Natural killer cell (primary cell): ENCODE results near the gene SORCS2. TPM values are rescaled to one million over a fixed set of nuclear protein-coding genes. Genes with fewer than 3 reads are reported as not detected.

Experiments
- ATAC-seq, 3 donors: fragments of 150-1000 bp in 2 of 3; fragments of 200-7000 bp in 1 of 3; cut with Tn5 transposase; 1 replicate in 1 of 3; 2 replicates in 2 of 3; pipeline ENCODE4 v1.10.0; 2021; ENCODE audit warnings: mild to moderate bottlenecking in 2 of 3, moderate library complexity in 2 of 3
- DNase-seq, 2 donors: peaks; one replicate each; pipeline versions ENCODE4 v3.0.0 to v3.0.0-alpha.2; 2013 to 2021; ENCODE audit warnings: mixed read lengths in 1 of 2
- H3K27ac ChIP-seq: one replicate; pipeline ENCODE4 v1.5.1; 2013; ENCODE audit warnings: mild to moderate bottlenecking, low read length
- H3K27me3 ChIP-seq: one replicate; pipeline ENCODE4 v1.6.1; 2013; ENCODE audit warnings: low read length; ENCODE audit not compliant: control insufficient read depth, insufficient read depth
- H3K36me3 ChIP-seq: one replicate; pipeline ENCODE4 v1.6.1; 2013; ENCODE audit warnings: low read length; ENCODE audit not compliant: control insufficient read depth, insufficient read depth
- H3K4me1 ChIP-seq: one replicate; pipeline ENCODE4 v1.6.1; 2013; ENCODE audit warnings: low read length; ENCODE audit not compliant: control insufficient read depth, insufficient read depth
- H3K4me3 ChIP-seq: one replicate; pipeline ENCODE4 v1.5.1; 2013; ENCODE audit warnings: low read length
- H3K9me3 ChIP-seq: one replicate; pipeline ENCODE4 v1.6.1; 2013; ENCODE audit warnings: low read length; ENCODE audit not compliant: control insufficient read depth, insufficient read depth
- H3K27ac Mint-ChIP-seq, 2 donors: one replicate each; pipeline ENCODE4 v1.8.0; 2022; ENCODE audit warnings: mild to moderate bottlenecking in 2 of 2, mixed read lengths in 2 of 2, moderate library complexity in 1 of 2
- H3K27me3 Mint-ChIP-seq, 2 donors: one replicate each; pipeline ENCODE4 v1.8.0; 2022; ENCODE audit warnings: low read depth in 2 of 2, mixed read lengths in 2 of 2
- H3K36me3 Mint-ChIP-seq: one replicate; pipeline ENCODE4 v1.8.0; 2022; ENCODE audit warnings: mixed read lengths
- H3K4me1 Mint-ChIP-seq, 2 donors: one replicate each; pipeline ENCODE4 v1.8.0; 2022; ENCODE audit warnings: mixed read lengths in 2 of 2
- H3K4me3 Mint-ChIP-seq: one replicate; pipeline ENCODE4 v1.8.0; 2022; ENCODE audit warnings: mild to moderate bottlenecking, moderate library complexity, mixed read lengths
- H3K9me3 Mint-ChIP-seq, 2 donors: one replicate each; pipeline ENCODE4 v1.8.0; 2022; ENCODE audit warnings: mixed read lengths in 2 of 2
- WGBS: methylation state at CpG from one replicate; pipeline ENCODE4 v1.1.7; 2013; ENCODE audit warnings: missing lambda C conversion rate; ENCODE audit not compliant: insufficient coverage; 5-methylcytosine and 5-hydroxymethylcytosine counted together
- intact Hi-C: fragments of 100-400 bp; cut with micrococcal nuclease; formaldehyde crosslinking; loops from one replicate; pipeline ENCODE4 v1.14.2; 2022
- total RNA-seq, 4 donors: library from RNA; stranded (reverse); fragments of 120-200 nt in 1 of 4; gene quantifications; one replicate each; pipeline versions ENCODE4 v1.2.3 to v1.2.4, GENCODE V29; 2013 to 2022
- TF ChIP-seq, protein P1 (sequence below): fragments of 200-600 bp; IDR thresholded peaks from one replicate; pipeline ENCODE4 v1.8.0; 2022; ENCODE audit warnings: antibody characterized with exemption

Gene SORCS2
- total RNA-seq, 3 donors from 2014 or later (not counting 1 experiment from before 2014, with no cell fraction given): 1.2 to 2.5 (median 1.4) TPM

DNA sequence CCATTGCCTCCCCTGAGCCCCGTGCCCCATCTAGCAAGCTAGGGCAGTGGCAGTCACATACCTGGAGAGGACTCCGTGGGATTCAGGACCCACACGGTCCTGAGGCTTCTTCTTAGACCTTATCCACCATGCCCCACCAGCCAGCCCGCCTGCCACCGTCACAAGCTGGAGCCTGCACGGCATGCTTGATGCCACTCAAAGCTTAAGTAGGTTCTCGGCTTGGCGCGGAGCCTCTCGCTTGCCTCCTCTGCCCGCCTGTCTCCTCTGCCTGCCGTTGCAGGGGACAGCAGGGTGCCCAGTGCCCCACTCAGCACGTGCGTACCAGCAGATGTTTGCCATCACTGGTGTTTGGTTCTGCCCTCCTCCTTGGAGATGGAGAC, 228.3 kb downstream of the SORCS2 start:
- H3K27ac ChIP-seq: no peak overlapping the region
- Mint-ChIP-seq H3K27me3 (peaks cover 28 to 43% of the 10 kb centered on the region in 2 donors), H3K4me1 (no peaks in the 10 kb centered on the region), H3K9me3 (no peaks in the 10 kb centered on the region), H3K36me3 (no peaks in the 10 kb centered on the region), H3K4me3 (no peak overlapping the region), H3K27ac (no peak overlapping the region)
- H3K27me3 ChIP-seq: no peaks in the 10 kb centered on the region
- TF ChIP-seq, protein P1, sequence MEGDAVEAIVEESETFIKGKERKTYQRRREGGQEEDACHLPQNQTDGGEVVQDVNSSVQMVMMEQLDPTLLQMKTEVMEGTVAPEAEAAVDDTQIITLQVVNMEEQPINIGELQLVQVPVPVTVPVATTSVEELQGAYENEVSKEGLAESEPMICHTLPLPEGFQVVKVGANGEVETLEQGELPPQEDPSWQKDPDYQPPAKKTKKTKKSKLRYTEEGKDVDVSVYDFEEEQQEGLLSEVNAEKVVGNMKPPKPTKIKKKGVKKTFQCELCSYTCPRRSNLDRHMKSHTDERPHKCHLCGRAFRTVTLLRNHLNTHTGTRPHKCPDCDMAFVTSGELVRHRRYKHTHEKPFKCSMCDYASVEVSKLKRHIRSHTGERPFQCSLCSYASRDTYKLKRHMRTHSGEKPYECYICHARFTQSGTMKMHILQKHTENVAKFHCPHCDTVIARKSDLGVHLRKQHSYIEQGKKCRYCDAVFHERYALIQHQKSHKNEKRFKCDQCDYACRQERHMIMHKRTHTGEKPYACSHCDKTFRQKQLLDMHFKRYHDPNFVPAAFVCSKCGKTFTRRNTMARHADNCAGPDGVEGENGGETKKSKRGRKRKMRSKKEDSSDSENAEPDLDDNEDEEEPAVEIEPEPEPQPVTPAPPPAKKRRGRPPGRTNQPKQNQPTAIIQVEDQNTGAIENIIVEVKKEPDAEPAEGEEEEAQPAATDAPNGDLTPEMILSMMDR: no peak
- no peak overlapping the region for H3K4me3 ChIP-seq
- WGBS: 85% methylated on average over 14 of the region's 14 CpGs
- H3K9me3 ChIP-seq: no peaks in the 10 kb centered on the region
- DNase-seq (peak in 1 of 2 donors; percentile 12), ATAC-seq (no peak)
- no peaks in the 10 kb centered on the region for H3K36me3 ChIP-seq
- H3K4me1 ChIP-seq: no peaks in the 10 kb centered on the region
- intact Hi-C loops: no loop called here

DNA sequence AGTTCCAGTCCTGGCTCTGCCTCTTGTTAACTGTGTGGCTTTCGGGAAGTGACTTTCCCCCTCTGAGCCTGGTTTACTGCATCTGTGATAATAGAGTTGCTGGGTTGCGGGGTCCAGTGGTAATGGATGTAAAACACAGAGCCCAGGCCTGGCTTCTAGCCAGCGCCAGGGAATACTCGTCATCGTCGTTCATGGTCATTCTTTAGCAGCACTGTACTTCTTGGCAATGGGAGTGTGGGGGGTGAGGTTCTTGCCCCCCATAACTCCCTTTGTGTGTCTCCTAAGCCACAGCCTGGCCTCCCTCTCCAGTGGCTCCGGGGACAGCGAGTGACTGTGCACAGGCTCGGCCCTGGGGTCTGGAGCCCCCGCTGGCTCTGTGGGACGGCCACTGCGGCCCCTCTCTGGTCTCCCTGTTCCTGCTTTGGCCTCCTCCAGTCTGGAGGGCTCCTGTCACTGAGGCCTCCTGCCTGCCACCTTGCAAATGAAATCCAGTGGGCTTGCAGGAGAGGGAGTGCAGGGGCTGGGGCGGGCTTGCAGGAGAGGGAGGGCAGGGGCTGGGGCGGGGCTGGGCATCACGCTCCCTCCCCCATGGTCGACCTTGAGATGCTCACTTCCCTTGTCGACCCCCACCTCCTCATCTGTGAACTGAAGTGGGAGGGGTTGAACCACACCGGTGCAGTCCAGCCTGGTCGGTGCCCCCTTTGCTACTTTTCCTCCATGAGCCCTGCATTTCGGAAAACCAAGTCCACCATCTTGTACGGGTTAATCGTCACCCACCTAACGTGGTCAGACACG, 229.2 kb downstream of the SORCS2 start:
- no peak overlapping the region for H3K27ac Mint-ChIP-seq
- H3K9me3 ChIP-seq: no peaks in the 10 kb centered on the region
- WGBS: 84% methylated on average over 24 of the region's 24 CpGs
- ATAC-seq (no peak), DNase-seq (peak in 1 of 2 donors; percentile 10)
- H3K27me3 ChIP-seq: no peaks in the 10 kb centered on the region
- peaks cover 20 to 34% of the 10 kb centered on the region in 2 donors for H3K27me3 Mint-ChIP-seq
- no peak overlapping the region for H3K4me3 ChIP-seq
- H3K9me3 Mint-ChIP-seq: no peaks in the 10 kb centered on the region
- H3K4me1 ChIP-seq: no peaks in the 10 kb centered on the region
- no peaks in the 10 kb centered on the region for H3K36me3 Mint-ChIP-seq
- no peak overlapping the region for H3K27ac ChIP-seq
- TF ChIP-seq, protein P1: no peak
- no peaks in the 10 kb centered on the region for H3K36me3 ChIP-seq
- intact Hi-C loops: no loop called here
- no peaks in the 10 kb centered on the region for H3K4me1 Mint-ChIP-seq
- no peak overlapping the region for H3K4me3 Mint-ChIP-seq

DNA sequence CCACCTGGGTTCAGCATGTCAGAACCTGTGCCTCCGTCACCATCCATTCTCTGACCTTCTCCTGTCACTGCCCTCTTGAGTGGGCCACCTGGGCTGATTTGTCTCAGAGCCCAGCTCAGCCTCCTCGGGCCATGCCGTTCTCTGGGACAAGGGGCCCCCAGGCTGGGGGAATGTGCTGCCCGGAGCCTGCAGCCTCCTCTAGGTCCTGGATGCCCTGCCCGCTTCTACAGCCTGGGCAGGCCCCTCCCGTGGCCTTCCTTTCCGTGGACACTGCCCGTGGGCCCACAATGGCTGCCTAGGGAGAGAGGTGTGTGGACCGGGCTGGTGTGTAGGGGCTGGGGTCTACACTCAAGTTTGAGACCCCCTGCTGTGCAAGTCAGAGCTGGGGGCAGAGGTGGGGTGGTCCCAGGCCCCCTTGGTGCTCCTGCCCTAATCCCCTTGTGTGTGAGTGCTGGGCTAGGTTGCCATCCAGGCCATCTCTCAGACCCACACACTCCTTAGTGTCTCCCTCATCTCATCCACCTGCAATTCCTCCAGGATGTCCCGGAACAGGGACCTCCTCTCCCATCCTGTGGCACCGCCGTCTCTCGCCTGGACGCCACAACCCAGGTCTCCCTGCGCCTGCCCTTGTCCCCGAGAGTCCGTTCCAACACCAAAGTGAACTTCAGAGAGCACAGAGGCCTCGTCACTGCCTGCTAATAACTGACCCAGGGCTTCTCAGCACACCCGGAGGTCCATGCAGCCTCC, 230.0 kb downstream of the SORCS2 start:
- H3K4me3 ChIP-seq: no peak overlapping the region
- Mint-ChIP-seq H3K4me3 (no peak overlapping the region), H3K27ac (no peak overlapping the region), H3K27me3 (peaks cover 23 to 32% of the 10 kb centered on the region in 2 donors), H3K36me3 (no peaks in the 10 kb centered on the region), H3K9me3 (no peaks in the 10 kb centered on the region), H3K4me1 (no peaks in the 10 kb centered on the region)
- DNase-seq (no peak), ATAC-seq (no peak)
- WGBS: 85% methylated on average over 19 of the region's 19 CpGs
- no peaks in the 10 kb centered on the region for H3K36me3 ChIP-seq
- H3K4me1 ChIP-seq: no peaks in the 10 kb centered on the region
- TF ChIP-seq, protein P1: no peak
- no peaks in the 10 kb centered on the region for H3K27me3 ChIP-seq
- no peaks in the 10 kb centered on the region for H3K9me3 ChIP-seq
- H3K27ac ChIP-seq: no peak overlapping the region
- intact Hi-C loops: no loop called here
